Stimulated activated effector memory CD8-positive, alpha-beta T cell treated with anti-CD3 and anti-CD28 coated beads, Interleukin-12 subunit alpha, Interleukin-12 subunit beta, amount 100 ng/mL, for 72 hours (primary cell): ENCODE measurements around the gene MEG3.
"Not testable (repeated sequence)": the region's sequence is repeated elsewhere in the genome, so short reads cannot be mapped to it uniquely, and the experiment has no call there.

Experiments used
- ATAC-seq: fragments of 150-1000 bp; cut with Tn5 transposase; 2 replicates; pipeline ENCODE4 v1.10.0; 2021
- DNase-seq, 2 donors: peaks; one replicate each; pipeline ENCODE4 v3.0.0; 2021 to 2022; ENCODE audit warnings: low spot score in 2 of 2
- H3K27ac Mint-ChIP-seq: one replicate; pipeline ENCODE4 v1.8.0; 2022; ENCODE audit warnings: mild to moderate bottlenecking, mixed read lengths
- H3K36me3 Mint-ChIP-seq: one replicate; pipeline ENCODE4 v1.8.0; 2022; ENCODE audit warnings: mild to moderate bottlenecking, mixed read lengths
- H3K4me1 Mint-ChIP-seq: one replicate; pipeline ENCODE4 v1.8.0; 2022; ENCODE audit warnings: mixed read lengths
- H3K4me3 Mint-ChIP-seq: one replicate; pipeline ENCODE4 v1.8.0; 2022; ENCODE audit warnings: mild to moderate bottlenecking, mixed read lengths
- H3K9me3 Mint-ChIP-seq: one replicate; pipeline ENCODE4 v1.8.0; 2022; ENCODE audit warnings: mixed read lengths

Gene MEG3

GRCh38 chr14:100785338-100785615, 40.6 kb upstream of the MEG3 start:
- no peak for ATAC-seq
- no peak for DNase-seq
- Mint-ChIP-seq H3K4me1 (no peaks in the 10 kb centered on the region), H3K4me3 (no peak overlapping the region), H3K9me3 (no peaks in the 10 kb centered on the region), H3K27ac (no peak overlapping the region), H3K36me3 (no peaks in the 10 kb centered on the region)

- Mint-ChIP-seq H3K4me3 (no peak overlapping the region), H3K4me1 (no peaks in the 10 kb centered on the region), H3K27ac (no peak overlapping the region), H3K36me3 (no peaks in the 10 kb centered on the region), H3K9me3 (no peaks in the 10 kb centered on the region)
- ATAC-seq (no peak), DNase-seq (no peak)
Observed at GRCh38 chr14:100785626-100786025, 40.3 kb upstream of the MEG3 start.

GRCh38 chr14:100786131-100786530, 39.8 kb upstream of the MEG3 start:
- no peak for ATAC-seq
- Mint-ChIP-seq H3K4me3 (no peak overlapping the region), H3K36me3 (no peaks in the 10 kb centered on the region), H3K9me3 (no peaks in the 10 kb centered on the region), H3K27ac (no peak overlapping the region), H3K4me1 (no peaks in the 10 kb centered on the region)
- no peak for DNase-seq

- no peak for ATAC-seq
- Mint-ChIP-seq H3K4me3 (no peak overlapping the region), H3K27ac (no peak overlapping the region), H3K4me1 (no peaks in the 10 kb centered on the region), H3K9me3 (no peaks in the 10 kb centered on the region), H3K36me3 (no peaks in the 10 kb centered on the region)
- DNase-seq: no peak
Observed at GRCh38 chr14:100786576-100787219, 39.2 kb upstream of the MEG3 start.

- Mint-ChIP-seq H3K4me1 (no peaks in the 10 kb centered on the region), H3K9me3 (no peaks in the 10 kb centered on the region), H3K4me3 (no peak overlapping the region), H3K36me3 (no peaks in the 10 kb centered on the region), H3K27ac (no peak overlapping the region)
- ATAC-seq (no peak), DNase-seq (no peak)
Observed at GRCh38 chr14:100787659-100788058, 38.3 kb upstream of the MEG3 start.

GRCh38 chr14:100788517-100788916, 37.4 kb upstream of the MEG3 start:
- no peak for ATAC-seq
- Mint-ChIP-seq H3K4me1 (no peaks in the 10 kb centered on the region), H3K36me3 (no peaks in the 10 kb centered on the region), H3K4me3 (no peak overlapping the region), H3K27ac (no peak overlapping the region), H3K9me3 (no peaks in the 10 kb centered on the region)
- no peak for DNase-seq

GRCh38 chr14:100788942-100789341, 37.0 kb upstream of the MEG3 start:
- no peaks in the 10 kb centered on the region for H3K36me3 Mint-ChIP-seq
- H3K9me3 Mint-ChIP-seq: no peaks in the 10 kb centered on the region
- no peak overlapping the region for H3K4me3 Mint-ChIP-seq
- no peak overlapping the region for H3K27ac Mint-ChIP-seq
- ATAC-seq: no peak
- H3K4me1 Mint-ChIP-seq: no peaks in the 10 kb centered on the region
- no peak for DNase-seq

GRCh38 chr14:100789460-100790417, 36.2 kb upstream of the MEG3 start:
- no peak for DNase-seq
- ATAC-seq: no peak
- Mint-ChIP-seq H3K4me1 (no peaks in the 10 kb centered on the region), H3K27ac (no peak overlapping the region), H3K36me3 (no peaks in the 10 kb centered on the region), H3K9me3 (no peaks in the 10 kb centered on the region), H3K4me3 (no peak overlapping the region)

GRCh38 chr14:100790502-100791347, 35.2 kb upstream of the MEG3 start:
- Mint-ChIP-seq H3K27ac (no peak overlapping the region), H3K36me3 (no peaks in the 10 kb centered on the region), H3K9me3 (no peaks in the 10 kb centered on the region), H3K4me1 (no peaks in the 10 kb centered on the region), H3K4me3 (no peak overlapping the region)
- no peak for DNase-seq
- ATAC-seq: no peak

GRCh38 chr14:100791348-100791735, 34.6 kb upstream of the MEG3 start:
- no peak overlapping the region for H3K4me3 Mint-ChIP-seq
- ATAC-seq (no peak), DNase-seq (no peak)
- H3K4me1 Mint-ChIP-seq: no peaks in the 10 kb centered on the region
- H3K9me3 Mint-ChIP-seq: no peaks in the 10 kb centered on the region
- no peaks in the 10 kb centered on the region for H3K36me3 Mint-ChIP-seq
- H3K27ac Mint-ChIP-seq: no peak overlapping the region

GRCh38 chr14:100791995-100792394, 33.9 kb upstream of the MEG3 start:
- H3K4me1 Mint-ChIP-seq: no peaks in the 10 kb centered on the region
- H3K27ac Mint-ChIP-seq: no peak overlapping the region
- ATAC-seq: no peak
- H3K9me3 Mint-ChIP-seq: no peaks in the 10 kb centered on the region
- no peak for DNase-seq
- H3K36me3 Mint-ChIP-seq: no peaks in the 10 kb centered on the region
- no peak overlapping the region for H3K4me3 Mint-ChIP-seq

- DNase-seq (no peak), ATAC-seq (no peak)
- Mint-ChIP-seq H3K36me3 (no peaks in the 10 kb centered on the region), H3K4me1 (no peaks in the 10 kb centered on the region), H3K4me3 (no peak overlapping the region), H3K27ac (no peak overlapping the region), H3K9me3 (no peaks in the 10 kb centered on the region)
Observed at GRCh38 chr14:100796946-100797345, 29.0 kb upstream of the MEG3 start.

- H3K36me3 Mint-ChIP-seq: no peaks in the 10 kb centered on the region
- DNase-seq (no peak), ATAC-seq (no peak)
- no peaks in the 10 kb centered on the region for H3K4me1 Mint-ChIP-seq
- no peak overlapping the region for H3K4me3 Mint-ChIP-seq
- no peaks in the 10 kb centered on the region for H3K9me3 Mint-ChIP-seq
- H3K27ac Mint-ChIP-seq: no peak overlapping the region
Observed at GRCh38 chr14:100800041-100800440, 25.9 kb upstream of the MEG3 start.

- not testable (repeated sequence) for DNase-seq, H3K36me3 Mint-ChIP-seq, ATAC-seq, H3K4me1 Mint-ChIP-seq, H3K4me3 Mint-ChIP-seq, H3K9me3 Mint-ChIP-seq, H3K27ac Mint-ChIP-seq
Observed at GRCh38 chr14:100801433-100801832, 24.5 kb upstream of the MEG3 start.

- Mint-ChIP-seq H3K4me3 (no peak overlapping the region), H3K9me3 (no peaks in the 10 kb centered on the region), H3K36me3 (no peaks in the 10 kb centered on the region), H3K4me1 (no peaks in the 10 kb centered on the region), H3K27ac (no peak overlapping the region)
- DNase-seq: no peak
- no peak for ATAC-seq
Observed at GRCh38 chr14:100802179-100802578, 23.7 kb upstream of the MEG3 start.
